ENCODE results near the gene FAM181A.

GRCh38 chr14:93940437-93940836, 13.3 kb downstream of the FAM181A start:
- TF ChIP-seq SP1 (IDR thresholded peaks at IDR 0.05), result no peak
- no peak for TF ChIP-seq TARDBP (IDR thresholded peaks at IDR 0.05)
- no peak for TF ChIP-seq FOXA1 (IDR thresholded peaks at IDR 0.05)
- no peak for TF ChIP-seq FOXM1 (IDR thresholded peaks at IDR 0.05; ENCODE audit: borderline replicate concordance)
- TF ChIP-seq NFRKB (IDR thresholded peaks at IDR 0.05), result no peak
- no peak for TF ChIP-seq L3MBTL2 (conservative IDR thresholded peaks at IDR 0.05)
- no peak for TF ChIP-seq ARNT (IDR thresholded peaks at IDR 0.05)
- TF ChIP-seq ELF4 (IDR thresholded peaks at IDR 0.05), result no peak
